Immature natural killer cell (primary cell): ENCODE data around the gene UBE2J2. TPM values are rescaled to one million over a fixed set of nuclear protein-coding genes. Genes with fewer than 3 reads are reported as not detected.

Source experiments
- DNase-seq, 3 donors: peaks; one replicate each; pipeline ENCODE4 v3.0.0; 2022; ENCODE audit warnings: mixed read lengths in 1 of 3
- H3K27ac Mint-ChIP-seq, 6 donors: one replicate each; pipeline ENCODE4 v1.8.0; 2020; ENCODE audit warnings: mixed read lengths in 6 of 6, mild to moderate bottlenecking in 5 of 6, inconsistent platforms in 4 of 6, moderate library complexity in 3 of 6
- H3K27me3 Mint-ChIP-seq, 3 donors: one replicate each; pipeline ENCODE4 v1.8.0; 2020 to 2021; ENCODE audit warnings: low read depth in 3 of 3, mild to moderate bottlenecking in 3 of 3, mixed read lengths in 3 of 3, moderate library complexity in 3 of 3, inconsistent platforms in 1 of 3
- H3K36me3 Mint-ChIP-seq, 3 donors: one replicate each; pipeline ENCODE4 v1.8.0; 2020; ENCODE audit warnings: mixed read lengths in 3 of 3, inconsistent platforms in 2 of 3, mild to moderate bottlenecking in 2 of 3
- H3K4me1 Mint-ChIP-seq, 2 donors: one replicate each; pipeline ENCODE4 v1.8.0; 2020; ENCODE audit warnings: inconsistent platforms in 2 of 2, mild to moderate bottlenecking in 2 of 2, mixed read lengths in 2 of 2, moderate library complexity in 1 of 2
- H3K4me3 Mint-ChIP-seq, 5 donors: one replicate each; pipeline ENCODE4 v1.8.0; 2020; ENCODE audit warnings: mild to moderate bottlenecking in 5 of 5, mixed read lengths in 5 of 5, inconsistent platforms in 3 of 5, moderate library complexity in 3 of 5
- H3K9me3 Mint-ChIP-seq, 6 donors: one replicate each; pipeline ENCODE4 v1.8.0; 2020; ENCODE audit warnings: mild to moderate bottlenecking in 6 of 6, mixed read lengths in 6 of 6, inconsistent platforms in 4 of 6, moderate library complexity in 3 of 6
- polyA plus RNA-seq, 3 donors: library from polyadenylated mRNA; unstranded; fragments of 300-500 nt; fragmentation: Illumina TruSeq; gene quantifications; one replicate each; pipeline ENCODE4 v1.2.3, GENCODE V29; 2021

Gene UBE2J2
- polyA plus RNA-seq, 3 donors from 2014 or later: 77.8 to 105 (median 83.9) TPM

DNA sequence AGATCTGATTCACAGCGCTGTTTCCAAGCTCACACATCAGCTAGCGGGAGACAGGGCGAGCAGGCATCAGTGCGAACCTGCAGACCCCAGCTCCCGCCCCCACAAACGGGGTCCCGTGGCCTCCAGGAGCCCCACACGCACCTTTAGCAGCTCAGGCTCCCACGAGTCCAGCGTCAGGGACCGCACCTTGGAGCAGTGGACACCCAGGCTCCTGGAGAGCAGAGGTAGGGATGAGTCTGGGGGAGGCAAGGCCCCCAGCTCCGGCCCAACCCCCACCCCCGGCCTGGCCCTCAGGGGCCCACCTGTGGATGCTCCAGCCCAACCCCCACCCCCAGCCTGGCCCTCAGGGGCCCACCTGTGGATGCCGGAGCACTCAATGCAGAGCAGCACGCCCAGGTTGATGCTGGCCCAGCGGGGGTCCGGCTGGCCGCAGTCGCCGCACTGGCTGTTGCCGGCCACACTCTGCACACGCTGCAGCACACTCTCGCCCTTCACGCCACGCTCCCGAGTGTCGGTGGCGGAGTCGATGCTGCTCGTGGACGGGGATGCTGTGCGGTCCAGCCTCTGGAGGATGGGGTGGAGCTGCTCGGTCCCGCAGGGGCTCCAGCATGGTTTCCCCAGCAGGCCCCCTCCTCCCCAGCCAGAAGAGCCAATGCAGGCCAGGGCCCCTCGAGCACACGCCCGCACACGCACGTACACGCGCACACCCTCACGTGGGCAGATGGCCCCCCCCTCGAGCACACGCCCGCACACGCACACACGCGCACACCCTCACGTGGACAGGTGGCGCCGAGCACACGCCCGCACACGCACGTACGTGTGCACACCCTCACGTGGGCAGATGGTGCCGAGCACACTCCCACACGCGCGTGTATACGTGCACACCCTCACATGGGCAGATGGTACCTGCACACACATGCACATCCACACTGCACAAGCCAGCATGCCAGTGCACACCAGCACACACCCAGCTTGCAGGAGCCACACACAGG lies 22.7 kb upstream of the UBE2J2 start:
- Mint-ChIP-seq H3K4me1 (no peaks in the 10 kb centered on the region), H3K4me3 (no peak overlapping the region)
- DNase-seq: no peak

GRCh38 chr1:1295154-1295923 lies 21.7 kb upstream of the UBE2J2 start:
- no peak for DNase-seq
- H3K27ac Mint-ChIP-seq: no peak overlapping the region
- no peaks in the 10 kb centered on the region for H3K36me3 Mint-ChIP-seq
- H3K4me1 Mint-ChIP-seq: no peaks in the 10 kb centered on the region
- no peak overlapping the region for H3K4me3 Mint-ChIP-seq
- H3K27me3 Mint-ChIP-seq: no peaks in the 10 kb centered on the region
- H3K9me3 Mint-ChIP-seq: no peaks in the 10 kb centered on the region

More for the DNA sequence above, 22.7 kb upstream of the UBE2J2 start:
- Mint-ChIP-seq H3K9me3 (no peaks in the 10 kb centered on the region), H3K27me3 (peaks cover 0 to 2% (median 0%) of the 10 kb centered on the region in 3 donors), H3K27ac (no peak overlapping the region), H3K36me3 (no peaks in the 10 kb centered on the region)

DNA sequence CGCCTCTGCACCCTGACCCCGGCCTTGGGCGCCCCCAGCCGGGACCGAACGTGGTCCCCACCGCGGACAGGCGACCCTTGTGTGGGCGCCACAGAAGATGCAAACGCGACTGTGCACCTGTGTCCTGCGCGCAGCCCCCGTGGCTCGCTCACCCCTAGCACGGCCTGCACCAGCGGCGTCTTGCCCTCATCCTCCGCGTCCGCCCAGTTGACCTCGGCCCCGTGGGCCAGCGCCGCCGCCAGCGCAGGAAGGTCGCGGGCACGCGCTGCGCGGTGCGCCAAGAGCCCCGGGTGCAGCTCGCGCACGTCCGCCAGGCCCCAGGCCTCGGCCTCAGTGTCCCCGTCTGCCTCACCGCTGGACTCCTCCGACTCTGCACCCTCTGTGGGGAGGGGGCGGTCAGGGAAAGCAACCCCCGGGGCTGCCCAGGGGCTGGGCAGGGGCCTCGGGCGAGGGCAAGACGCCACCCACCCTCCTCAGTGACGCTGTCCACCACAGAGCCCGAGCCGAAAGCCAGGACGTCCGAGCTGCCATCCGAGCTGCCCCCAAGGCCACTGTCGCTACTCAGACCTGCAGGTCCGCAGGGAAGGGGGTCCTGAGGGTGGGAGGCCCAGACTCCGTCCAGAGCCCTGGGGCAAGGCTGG lies 20.7 kb upstream of the UBE2J2 start:
- H3K4me1 Mint-ChIP-seq: no peaks in the 10 kb centered on the region
- H3K27me3 Mint-ChIP-seq: no peaks in the 10 kb centered on the region
- no peak overlapping the region for H3K4me3 Mint-ChIP-seq
- no peaks in the 10 kb centered on the region for H3K36me3 Mint-ChIP-seq
- no peak overlapping the region for H3K27ac Mint-ChIP-seq
- no peak for DNase-seq
- no peaks in the 10 kb centered on the region for H3K9me3 Mint-ChIP-seq

DNA sequence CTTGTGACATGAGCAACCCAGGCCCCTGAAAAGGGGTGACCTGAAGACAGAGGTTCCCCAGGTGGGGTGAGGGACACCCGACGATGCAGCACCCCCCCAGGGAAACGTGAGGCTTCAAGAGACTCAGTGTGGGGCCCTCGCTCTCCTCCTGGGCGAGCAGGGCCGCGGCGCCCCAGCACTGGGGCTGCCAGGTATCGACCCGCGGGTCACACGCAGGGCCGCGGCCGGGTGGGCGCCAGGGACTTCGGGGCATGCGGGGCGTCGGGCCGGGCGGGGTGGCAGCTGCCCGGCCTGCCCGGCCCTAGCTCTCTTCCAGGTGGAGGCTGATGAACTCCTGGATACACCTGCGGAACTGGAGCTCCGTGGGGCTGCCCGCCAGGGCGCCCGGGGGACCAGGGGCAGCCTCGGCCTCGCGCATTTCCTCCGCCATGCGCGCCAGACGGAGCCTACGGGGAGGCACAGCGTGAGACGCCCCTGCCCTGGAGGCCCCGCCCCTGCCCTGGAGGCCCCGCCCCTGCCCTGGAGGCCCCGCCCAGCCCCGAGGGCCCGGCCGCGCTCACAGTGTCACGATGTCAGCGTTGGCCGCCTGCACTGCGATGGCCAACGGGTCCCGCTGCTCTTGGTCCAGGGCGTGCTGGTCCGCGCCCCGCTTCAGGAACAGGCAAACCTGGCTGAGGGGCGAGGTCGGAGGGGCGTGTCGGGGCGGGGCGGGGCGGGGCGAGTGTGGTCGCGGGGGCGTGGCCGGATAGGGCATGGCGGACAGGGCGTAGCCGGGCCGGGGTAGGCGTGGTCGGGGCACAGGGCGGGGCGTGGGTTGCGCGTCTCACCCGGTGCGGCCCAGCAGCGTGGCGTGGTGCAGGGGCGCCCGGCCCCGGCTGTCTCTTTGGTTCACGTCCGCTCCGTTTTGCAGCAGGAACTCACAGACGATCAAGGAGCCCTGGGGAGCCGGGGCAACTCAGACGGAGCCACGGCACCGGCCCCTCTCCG lies 19.9 kb upstream of the UBE2J2 start:
- H3K9me3 Mint-ChIP-seq: no peaks in the 10 kb centered on the region
- no peaks in the 10 kb centered on the region for H3K27me3 Mint-ChIP-seq
- no peaks in the 10 kb centered on the region for H3K36me3 Mint-ChIP-seq
- no peak overlapping the region for H3K4me3 Mint-ChIP-seq
- no peaks in the 10 kb centered on the region for H3K4me1 Mint-ChIP-seq
- DNase-seq: no peak
- H3K27ac Mint-ChIP-seq: no peak overlapping the region

DNA sequence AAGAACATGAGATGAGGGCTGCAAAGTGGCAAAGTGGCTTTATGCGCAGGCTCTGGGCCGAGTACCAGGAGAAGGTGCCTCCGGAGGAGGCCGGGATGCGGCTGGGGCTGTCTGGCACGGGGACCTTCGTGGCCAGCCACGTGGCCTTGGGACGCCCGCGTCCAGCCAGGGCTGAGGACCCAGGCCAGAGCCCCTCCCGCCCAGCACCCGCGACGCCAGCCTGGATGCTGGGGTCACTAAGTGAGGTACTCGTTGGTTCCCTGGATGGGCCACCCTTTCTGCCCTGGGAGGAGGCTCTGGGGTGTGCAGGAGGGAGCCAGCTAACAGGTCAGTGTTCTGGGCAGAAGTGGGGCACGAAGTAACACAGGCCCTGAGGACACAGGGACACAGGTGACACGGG lies 19.2 kb upstream of the UBE2J2 start:
- Mint-ChIP-seq H3K36me3 (no peaks in the 10 kb centered on the region), H3K4me1 (no peaks in the 10 kb centered on the region), H3K27ac (no peak overlapping the region), H3K4me3 (no peak overlapping the region), H3K9me3 (no peaks in the 10 kb centered on the region), H3K27me3 (no peaks in the 10 kb centered on the region)
- no peak for DNase-seq

- Mint-ChIP-seq H3K36me3 (no peaks in the 10 kb centered on the region), H3K4me1 (no peaks in the 10 kb centered on the region), H3K27me3 (no peaks in the 10 kb centered on the region), H3K4me3 (no peak overlapping the region), H3K27ac (no peak overlapping the region), H3K9me3 (no peaks in the 10 kb centered on the region)
- no peak for DNase-seq
These were observed 18.8 kb upstream of the UBE2J2 start for GRCh38 chr1:1292442-1292779.

- H3K4me3 Mint-ChIP-seq: no peak overlapping the region
- no peak overlapping the region for H3K27ac Mint-ChIP-seq
- H3K9me3 Mint-ChIP-seq: no peaks in the 10 kb centered on the region
- H3K27me3 Mint-ChIP-seq: no peaks in the 10 kb centered on the region
- DNase-seq: peak; percentile 38 to 53 (median 48)
- no peaks in the 10 kb centered on the region for H3K36me3 Mint-ChIP-seq
- no peaks in the 10 kb centered on the region for H3K4me1 Mint-ChIP-seq
These were observed 18.1 kb upstream of the UBE2J2 start for GRCh38 chr1:1291548-1292441.

DNA sequence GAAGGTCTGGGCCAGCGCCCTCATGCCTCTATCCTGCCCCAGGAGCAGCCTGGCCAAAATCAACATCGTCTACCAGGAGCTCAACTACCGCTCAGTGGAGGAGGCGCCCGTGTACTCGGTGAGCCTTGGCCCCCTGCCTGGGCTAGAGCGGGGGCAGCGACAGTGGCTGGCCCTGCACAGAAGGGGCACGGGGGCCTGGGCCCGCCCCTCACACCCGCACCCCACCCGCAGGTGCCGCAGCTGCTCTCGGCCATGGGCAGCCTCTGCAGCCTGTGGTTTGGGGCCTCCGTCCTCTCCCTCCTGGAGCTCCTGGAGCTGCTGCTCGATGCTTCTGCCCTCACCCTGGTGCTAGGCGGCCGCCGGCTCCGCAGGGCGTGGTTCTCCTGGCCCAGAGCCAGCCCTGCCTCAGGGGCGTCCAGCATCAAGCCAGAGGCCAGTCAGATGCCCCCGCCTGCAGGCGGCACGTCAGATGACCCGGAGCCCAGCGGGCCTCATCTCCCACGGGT lies 17.4 kb upstream of the UBE2J2 start:
- H3K4me3 Mint-ChIP-seq: no peak overlapping the region
- H3K27me3 Mint-ChIP-seq: no peaks in the 10 kb centered on the region
- H3K36me3 Mint-ChIP-seq: no peaks in the 10 kb centered on the region
- no peaks in the 10 kb centered on the region for H3K4me1 Mint-ChIP-seq
- H3K27ac Mint-ChIP-seq: no peak overlapping the region
- no peak for DNase-seq
- no peaks in the 10 kb centered on the region for H3K9me3 Mint-ChIP-seq

- Mint-ChIP-seq H3K27me3 (peaks cover 0 to 2% (median 0%) of the 10 kb centered on the region in 3 donors), H3K9me3 (no peaks in the 10 kb centered on the region), H3K27ac (no peak overlapping the region), H3K4me3 (no peak overlapping the region), H3K4me1 (no peaks in the 10 kb centered on the region), H3K36me3 (no peaks in the 10 kb centered on the region)
- DNase-seq: peak in 2 of 3 donors; percentile 48 to 54
These were observed 16.6 kb upstream of the UBE2J2 start for GRCh38 chr1:1290238-1290731.

DNA sequence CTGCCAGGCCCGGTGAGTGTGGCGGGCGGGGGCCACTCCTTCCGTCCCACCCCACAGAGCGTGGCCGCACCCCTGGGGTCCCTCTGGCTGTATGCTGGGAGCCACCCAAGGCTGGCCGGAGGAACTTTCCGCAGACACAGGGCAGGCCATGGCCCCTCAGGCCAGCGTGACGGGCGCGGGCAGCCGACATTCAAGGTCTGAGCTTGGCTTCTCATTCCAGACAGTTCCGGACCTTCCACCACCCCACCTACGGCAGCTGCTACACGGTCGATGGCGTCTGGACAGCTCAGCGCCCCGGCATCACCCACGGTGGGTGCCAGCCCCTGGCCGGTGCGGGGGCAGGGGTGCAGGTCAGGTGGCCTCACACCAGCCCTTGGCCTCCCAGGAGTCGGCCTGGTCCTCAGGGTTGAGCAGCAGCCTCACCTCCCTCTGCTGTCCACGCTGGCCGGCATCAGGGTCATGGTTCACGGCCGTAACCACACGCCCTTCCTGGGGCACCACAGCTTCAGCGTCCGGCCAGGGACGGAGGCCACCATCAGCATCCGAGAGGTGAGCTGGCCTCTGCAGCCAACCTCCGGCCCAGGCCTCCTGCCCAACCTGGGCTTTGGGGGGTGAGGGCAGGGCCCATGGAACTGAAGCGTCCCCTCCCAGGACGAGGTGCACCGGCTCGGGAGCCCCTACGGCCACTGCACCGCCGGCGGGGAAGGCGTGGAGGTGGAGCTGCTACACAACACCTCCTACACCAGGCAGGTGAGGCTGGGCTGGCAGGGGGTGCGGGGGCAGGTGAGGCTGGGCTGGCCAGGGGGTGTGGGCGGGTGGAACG lies 13.8 kb upstream of the UBE2J2 start:
- no peaks in the 10 kb centered on the region for H3K36me3 Mint-ChIP-seq
- H3K27me3 Mint-ChIP-seq: peaks cover 0 to 2% (median 0%) of the 10 kb centered on the region in 3 donors
- H3K4me3 Mint-ChIP-seq: no peak overlapping the region
- DNase-seq: no peak
- H3K27ac Mint-ChIP-seq: no peak overlapping the region
- H3K9me3 Mint-ChIP-seq: no peaks in the 10 kb centered on the region
- no peaks in the 10 kb centered on the region for H3K4me1 Mint-ChIP-seq

DNA sequence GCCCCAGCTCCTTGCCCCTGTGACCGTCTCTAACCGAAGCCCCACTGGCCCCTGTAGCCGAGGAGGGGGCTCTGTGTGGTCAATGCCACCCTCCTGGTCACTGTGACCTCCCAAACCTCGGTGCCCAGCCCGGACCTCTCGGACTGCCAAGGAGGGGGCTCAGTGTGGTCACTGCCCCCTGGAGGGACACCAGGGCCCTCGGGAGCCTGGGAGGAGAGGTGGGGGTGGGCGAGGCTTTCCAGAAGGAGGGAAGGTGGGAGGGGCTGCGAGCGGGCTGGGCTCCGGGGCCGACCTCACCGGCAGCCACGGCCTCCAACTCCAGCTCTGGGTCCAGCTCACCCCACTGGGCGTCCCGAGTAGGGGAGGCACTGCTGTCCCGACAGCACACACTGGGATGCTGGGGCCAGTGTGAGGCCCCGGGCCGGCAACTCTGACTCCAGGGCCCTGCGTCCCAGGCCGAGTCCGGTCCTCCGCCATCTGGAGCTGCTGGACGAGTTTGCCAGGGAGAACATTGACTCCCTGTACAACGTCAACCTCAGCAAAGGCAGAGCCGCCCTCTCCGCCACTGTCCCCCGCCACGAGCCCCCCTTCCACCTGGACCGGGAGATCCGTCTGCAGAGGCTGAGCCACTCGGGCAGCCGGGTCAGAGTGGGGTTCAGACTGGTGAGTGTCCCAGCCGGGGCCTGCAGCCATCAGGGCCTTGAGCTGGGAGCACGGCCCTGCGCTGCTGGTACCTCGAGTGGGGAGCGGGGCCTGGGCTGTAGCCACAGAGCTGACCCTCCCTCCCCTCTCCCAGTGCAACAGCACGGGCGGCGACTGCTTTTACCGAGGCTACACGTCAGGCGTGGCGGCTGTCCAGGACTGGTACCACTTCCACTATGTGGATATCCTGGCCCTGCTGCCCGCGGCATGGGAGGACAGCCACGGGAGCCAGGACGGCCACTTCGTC lies 12.9 kb upstream of the UBE2J2 start:
- no peak overlapping the region for H3K27ac Mint-ChIP-seq
- no peaks in the 10 kb centered on the region for H3K36me3 Mint-ChIP-seq
- no peaks in the 10 kb centered on the region for H3K9me3 Mint-ChIP-seq
- H3K4me3 Mint-ChIP-seq: no peak overlapping the region
- H3K4me1 Mint-ChIP-seq: no peaks in the 10 kb centered on the region
- no peak for DNase-seq
- peaks cover 0 to 2% (median 0%) of the 10 kb centered on the region in 3 donors for H3K27me3 Mint-ChIP-seq
